Breast epithelium (tissue), 4 donors: ENCODE measurements around the gene SORL1-AS1.

ENCODE experiments used
- DNase-seq, 2 donors: peaks; one replicate each; pipeline ENCODE4 v3.0.0-alpha.2; 2019; ENCODE audit warnings: low spot score in 2 of 2
- H3K27ac ChIP-seq, 2 donors: fragments of 200-600 bp; sonication (generic) in 1 of 2; one replicate each; pipeline ENCODE4 v1.5.1; 2016 to 2019; ENCODE audit warnings: mild to moderate bottlenecking in 1 of 2
- H3K27me3 ChIP-seq, 2 donors: fragments of 200-600 bp; sonication (generic) in 1 of 2; one replicate each; pipeline versions ENCODE4 v1.5.1 to v1.6.0; 2017 to 2019; ENCODE audit warnings: control low read depth in 1 of 2, mild to moderate bottlenecking in 1 of 2
- H3K36me3 ChIP-seq: fragments of 200-600 bp; one replicate; pipeline ENCODE4 v1.5.1; 2019
- H3K4me1 ChIP-seq, 2 donors: fragments of 200-600 bp; sonication (generic); one replicate each; pipeline ENCODE4 v1.5.1; 2016 to 2019; ENCODE audit warnings: control low read depth in 1 of 2
- H3K4me3 ChIP-seq, 3 donors: fragments of 200-600 bp; sonication (generic); 1 replicate in 2 of 3; 2 replicates in 1 of 3; pipeline ENCODE4 v1.5.1; 2016 to 2019; ENCODE audit warnings: mild to moderate bottlenecking in 3 of 3, moderate library complexity in 2 of 3
- H3K9me3 ChIP-seq, 2 donors: fragments of 200-600 bp; sonication (generic) in 1 of 2; one replicate each; pipeline ENCODE4 v1.5.1; 2016 to 2019; ENCODE audit warnings: control low read depth in 1 of 2
- CTCF ChIP-seq, 3 donors: fragments of 450-650 bp; IDR thresholded peaks; one replicate each; pipeline ENCODE4 v1.5.1; 2016 to 2017; ENCODE audit warnings: antibody characterized with exemption in 3 of 3, mild to moderate bottlenecking in 3 of 3, moderate library complexity in 3 of 3
- POLR2A ChIP-seq: fragments of 450-650 bp; IDR thresholded peaks from one replicate; pipeline ENCODE4 v1.6.1; 2016; ENCODE audit warnings: antibody characterized with exemption, mild to moderate bottlenecking, moderate library complexity
- POLR2AphosphoS5 ChIP-seq, 3 donors: sonication (generic); formaldehyde crosslinking; IDR thresholded peaks; one replicate each; pipeline ENCODE4 v1.6.1; 2017; ENCODE audit warnings: antibody characterized with exemption in 3 of 3
- intact Hi-C: fragments of 100-400 bp; cut with DNase I; formaldehyde crosslinking; loops from one replicate; pipeline ENCODE4 v1.15.1; 2023; ENCODE audit warnings: low total_unique reads

The SORL1-AS1 gene

GRCh38 chr11:121435551-121436511 lies 16.9 kb downstream of the SORL1-AS1 start:
- no peaks in the 10 kb centered on the region for H3K4me1 ChIP-seq
- no peak overlapping the region for H3K4me3 ChIP-seq
- TF ChIP-seq POLR2AphosphoS5 (IDR thresholded peaks at IDR 0.05): no peak
- no peak for TF ChIP-seq CTCF (IDR thresholded peaks at IDR 0.05)
- TF ChIP-seq POLR2A: no peak
- H3K36me3 ChIP-seq: no peaks in the 10 kb centered on the region
- no peak overlapping the region for H3K27ac ChIP-seq
- no peak for DNase-seq
- no peaks in the 10 kb centered on the region for H3K9me3 ChIP-seq
- H3K27me3 ChIP-seq: no peaks in the 10 kb centered on the region
- intact Hi-C loops: no loop called here

- Histone ChIP-seq H3K36me3 (no peaks in the 10 kb centered on the region), H3K4me3 (no peak overlapping the region), H3K4me1 (no peaks in the 10 kb centered on the region), H3K9me3 (no peaks in the 10 kb centered on the region), H3K27ac (no peak overlapping the region), H3K27me3 (no peaks in the 10 kb centered on the region)
- intact Hi-C loops: no loop called here
- TF ChIP-seq POLR2AphosphoS5 (IDR thresholded peaks at IDR 0.05): no peak
- no peak for TF ChIP-seq POLR2A
- no peak for TF ChIP-seq CTCF (IDR thresholded peaks at IDR 0.05)
- no peak for DNase-seq
Observed at GRCh38 chr11:121435132-121435531, 17.6 kb downstream of the SORL1-AS1 start.

GRCh38 chr11:121431820-121432526 lies 20.8 kb downstream of the SORL1-AS1 start:
- TF ChIP-seq POLR2AphosphoS5 (IDR thresholded peaks at IDR 0.05) (no peak), POLR2A (no peak), CTCF (IDR thresholded peaks at IDR 0.05) (no peak)

GRCh38 chr11:121429556-121429955 lies 23.2 kb downstream of the SORL1-AS1 start:
- TF ChIP-seq CTCF (IDR thresholded peaks at IDR 0.05) (no peak), POLR2AphosphoS5 (IDR thresholded peaks at IDR 0.05) (no peak), POLR2A (no peak)
- no peak overlapping the region for H3K27ac ChIP-seq
- no peak overlapping the region for H3K4me3 ChIP-seq
- H3K9me3 ChIP-seq: no peaks in the 10 kb centered on the region
- no peaks in the 10 kb centered on the region for H3K27me3 ChIP-seq
- no peaks in the 10 kb centered on the region for H3K4me1 ChIP-seq
- H3K36me3 ChIP-seq: no peaks in the 10 kb centered on the region
- DNase-seq: no peak
- intact Hi-C loops: no loop called here

More at GRCh38 chr11:121431820-121432526, 20.8 kb downstream of the SORL1-AS1 start:
- no peak for DNase-seq
- H3K36me3 ChIP-seq: no peaks in the 10 kb centered on the region
- H3K27ac ChIP-seq: no peak overlapping the region
- H3K27me3 ChIP-seq: no peaks in the 10 kb centered on the region
- intact Hi-C loops: no loop called here
- no peaks in the 10 kb centered on the region for H3K4me1 ChIP-seq
- H3K9me3 ChIP-seq: no peaks in the 10 kb centered on the region
- no peak overlapping the region for H3K4me3 ChIP-seq

- Histone ChIP-seq H3K27me3 (no peaks in the 10 kb centered on the region), H3K4me1 (no peaks in the 10 kb centered on the region), H3K36me3 (no peaks in the 10 kb centered on the region), H3K27ac (no peak overlapping the region), H3K9me3 (no peaks in the 10 kb centered on the region), H3K4me3 (peak overlapping the region in 2 of 3 donors; percentile 42 to 59)
- DNase-seq: no peak
- intact Hi-C loops: no loop called here
- TF ChIP-seq POLR2AphosphoS5 (IDR thresholded peaks at IDR 0.05): no peak
- TF ChIP-seq CTCF (IDR thresholded peaks at IDR 0.05): no peak
- no peak for TF ChIP-seq POLR2A
Observed at GRCh38 chr11:121427400-121427744, 25.4 kb downstream of the SORL1-AS1 start.
